HG03521 (cell line): ENCODE data around the gene MCM9.
"Not testable (repeated sequence)": the region's sequence is repeated elsewhere in the genome, so short reads cannot be mapped to it uniquely, and the experiment has no call there.

Source experiments
- ATAC-seq: cut with Tn5 transposase; IDR thresholded peaks from one replicate; pipeline ENCODE4 v1.9.1; 2021; ENCODE audit warnings: mild to moderate bottlenecking, moderate library complexity; ENCODE audit not compliant: unreplicated experiment

MCM9 gene

GRCh38 chr6:118808793-118809638 is 125.9 kb downstream of the MCM9 start:
- peak; percentile 77 for ATAC-seq

- no peak for ATAC-seq
Measured at GRCh38 chr6:118804091-118804490, 130.9 kb downstream of the MCM9 start.

DNA sequence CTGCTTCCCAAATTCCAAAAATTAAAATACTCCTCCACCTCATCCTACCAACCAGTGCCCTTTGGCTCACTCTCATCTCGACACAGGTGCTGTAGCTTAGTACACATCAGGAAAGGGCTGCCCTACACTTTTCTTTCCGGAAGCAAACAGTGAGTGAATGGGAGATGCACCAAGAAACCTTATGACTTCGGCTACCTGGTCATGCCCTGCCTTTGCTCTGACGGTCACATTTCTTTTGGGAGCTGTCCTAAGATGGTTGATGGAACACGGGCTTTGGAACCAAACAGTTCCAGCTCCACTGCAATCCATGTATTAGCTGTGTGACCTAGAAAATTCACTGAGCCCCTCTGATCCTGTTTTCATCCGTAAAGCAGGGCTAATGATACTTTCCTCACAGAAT is 133.7 kb downstream of the MCM9 start:
- ATAC-seq, result no peak

DNA sequence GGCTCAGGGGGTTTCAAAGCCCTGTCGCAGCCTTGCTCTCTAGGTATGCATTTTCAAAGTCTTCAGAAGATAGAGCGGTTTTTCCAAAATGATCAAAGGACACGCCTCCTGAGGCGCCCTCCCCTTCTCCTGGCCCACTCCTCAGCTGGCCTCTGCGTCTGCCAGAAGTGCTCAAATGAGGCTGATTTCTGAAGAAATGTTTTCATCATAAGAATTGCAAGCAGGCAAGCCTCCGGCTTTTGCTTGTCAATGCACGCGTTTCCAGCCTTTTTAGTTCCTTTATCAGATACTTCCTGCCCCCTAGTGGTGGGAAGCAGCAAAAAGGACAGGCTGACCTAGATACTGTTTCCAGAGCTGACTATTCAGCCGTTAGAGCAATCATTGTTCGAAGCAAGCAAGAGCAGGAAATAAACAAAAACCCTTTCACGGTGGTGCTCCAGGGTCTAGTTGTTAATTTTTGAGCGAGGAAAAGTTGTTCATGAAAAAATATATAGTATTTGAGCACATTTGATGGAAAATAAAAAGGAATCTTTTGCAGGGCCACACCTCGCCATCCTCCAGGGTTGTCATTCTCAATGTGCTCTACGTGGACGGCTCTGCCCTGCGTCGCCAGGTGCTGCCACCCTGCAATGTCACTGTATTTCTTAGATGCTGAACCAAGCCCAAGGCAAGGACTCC is 134.4 kb downstream of the MCM9 start:
- ATAC-seq, result peak; percentile 94

DNA sequence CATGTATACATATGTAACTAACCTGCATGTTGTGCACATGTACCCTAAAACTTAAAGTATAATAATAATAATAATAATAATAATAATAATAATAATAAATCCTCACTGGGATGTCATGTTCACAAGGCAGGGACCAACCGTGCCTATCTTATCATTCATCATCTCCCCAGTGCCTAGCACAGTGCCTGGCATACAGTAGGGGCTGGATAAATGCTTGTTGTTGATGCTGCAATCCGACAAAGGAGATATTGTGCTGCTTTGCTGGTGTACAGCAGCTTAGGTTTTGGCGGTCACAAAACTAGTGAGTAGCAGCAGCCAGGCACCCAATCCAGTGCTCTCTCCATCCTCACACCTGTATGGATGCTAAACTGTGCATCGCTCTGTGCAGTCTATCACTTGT is 135.1 kb downstream of the MCM9 start:
- ATAC-seq, result no peak

GRCh38 chr6:118796548-118796947 is 138.4 kb downstream of the MCM9 start:
- ATAC-seq, result not testable (repeated sequence)

- no peak for ATAC-seq
Measured at GRCh38 chr6:118791499-118791898, 143.5 kb downstream of the MCM9 start.

DNA sequence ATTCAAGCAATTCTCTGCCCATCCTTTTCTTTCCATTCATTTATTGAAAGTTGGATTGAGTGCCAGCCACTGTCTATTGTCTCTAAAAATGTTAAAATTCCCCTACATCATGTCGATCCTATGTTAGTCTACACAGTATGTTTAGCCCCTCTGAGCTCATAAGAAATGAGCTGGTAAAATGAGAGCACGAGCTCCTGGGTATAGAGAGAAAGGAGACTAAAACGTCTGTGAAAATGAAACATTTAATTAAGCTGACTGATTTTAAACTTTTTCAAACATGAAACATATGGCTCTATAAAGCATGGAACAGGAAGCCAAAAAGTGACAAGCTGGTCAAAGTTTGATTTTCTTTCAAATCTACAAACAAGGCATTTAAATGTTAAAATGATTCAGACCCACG is 145.0 kb downstream of the MCM9 start:
- no peak for ATAC-seq

DNA sequence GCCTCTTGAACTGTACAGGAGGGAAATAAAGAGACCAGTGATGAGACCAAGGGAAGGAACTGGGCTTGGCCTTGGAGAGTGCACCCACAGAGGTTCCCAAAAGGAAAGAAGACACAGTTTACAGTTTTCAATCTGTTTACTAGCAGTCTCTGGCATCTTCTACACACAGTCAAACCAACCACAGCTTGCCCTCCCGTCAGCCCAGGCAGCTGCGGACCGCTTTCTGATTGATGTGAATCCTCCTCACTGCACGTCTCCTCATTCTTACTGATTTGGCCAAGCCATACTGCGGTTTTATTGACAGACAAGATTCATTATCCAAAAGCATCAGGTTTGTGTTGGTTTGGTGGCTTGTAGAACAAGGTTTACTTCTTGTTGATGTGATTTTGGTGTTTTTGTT is 145.5 kb downstream of the MCM9 start:
- ATAC-seq, result no peak

GRCh38 chr6:118788702-118789101 is 146.3 kb downstream of the MCM9 start:
- ATAC-seq, result no peak

DNA sequence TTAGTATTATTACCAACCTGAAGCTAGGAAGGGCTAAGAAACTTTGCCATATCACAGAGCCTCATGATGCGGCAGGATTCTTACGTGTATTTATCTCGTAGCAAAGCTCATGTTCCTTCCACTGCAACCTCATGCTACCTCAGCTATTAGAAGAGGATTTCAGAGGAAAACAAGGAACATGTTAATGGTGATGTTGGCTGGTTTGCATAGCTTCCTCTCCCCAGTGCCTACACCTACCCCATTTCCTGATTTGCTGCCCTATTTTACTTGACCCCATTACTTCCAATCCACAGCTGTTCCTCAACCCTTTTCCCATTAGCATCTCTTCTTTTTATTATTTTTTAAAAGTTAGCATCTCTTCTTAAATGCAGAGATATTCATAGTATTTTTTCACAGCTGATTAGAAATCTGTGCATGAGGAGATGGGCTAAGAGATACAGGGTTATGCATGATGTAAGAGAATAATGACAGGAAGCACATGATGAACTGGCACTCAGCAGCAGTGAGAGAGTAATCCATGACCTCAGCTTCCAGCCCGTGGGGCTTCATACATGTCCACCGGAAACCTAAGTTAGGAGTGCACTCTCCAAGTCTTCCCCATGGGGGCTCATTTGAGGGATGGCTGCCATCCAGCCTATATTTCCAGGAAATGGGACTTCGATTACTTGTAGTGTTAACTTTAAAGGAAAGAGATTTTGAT is 147.1 kb downstream of the MCM9 start:
- ATAC-seq, result no peak

DNA sequence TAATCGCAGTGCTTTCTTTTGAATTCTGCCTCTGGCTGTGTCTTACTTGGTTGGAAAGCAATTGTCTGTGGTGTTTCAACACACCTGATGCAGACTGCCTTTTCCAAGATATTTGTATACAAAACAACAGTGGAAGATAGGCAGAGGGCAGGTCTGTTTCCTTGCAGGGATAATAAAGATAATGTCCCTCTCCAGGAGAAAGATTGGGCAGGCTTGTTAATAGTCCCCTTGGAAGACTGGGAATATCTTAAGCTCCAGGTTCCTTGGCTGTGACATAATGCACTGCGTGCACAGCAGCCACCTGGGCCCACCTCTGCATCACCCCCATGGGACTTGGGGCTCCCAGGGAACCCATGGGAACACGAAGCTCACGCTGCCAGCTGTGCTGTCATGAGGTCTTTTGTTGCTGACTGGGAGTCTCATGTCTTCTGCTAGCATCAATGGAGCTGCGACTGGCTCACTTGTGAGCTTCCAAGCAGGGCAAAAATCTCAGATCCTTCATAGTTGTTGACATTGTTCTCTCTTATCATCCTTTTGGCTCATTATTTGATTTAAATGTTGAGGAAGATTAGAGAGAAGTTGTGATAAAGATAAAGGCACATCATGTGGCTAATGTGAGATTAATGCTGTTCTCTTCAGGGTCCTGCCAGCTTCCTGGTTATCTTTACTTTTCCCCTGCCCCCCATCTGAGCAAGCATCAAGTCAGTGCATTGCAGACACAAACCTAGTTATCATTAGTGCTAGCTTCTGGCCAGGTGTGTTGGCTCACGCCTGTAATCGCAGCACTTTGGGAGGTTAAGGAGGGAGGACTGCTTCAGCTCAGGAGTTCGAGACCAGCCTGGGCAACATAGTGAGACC is 148.1 kb downstream of the MCM9 start:
- no peak for ATAC-seq

DNA sequence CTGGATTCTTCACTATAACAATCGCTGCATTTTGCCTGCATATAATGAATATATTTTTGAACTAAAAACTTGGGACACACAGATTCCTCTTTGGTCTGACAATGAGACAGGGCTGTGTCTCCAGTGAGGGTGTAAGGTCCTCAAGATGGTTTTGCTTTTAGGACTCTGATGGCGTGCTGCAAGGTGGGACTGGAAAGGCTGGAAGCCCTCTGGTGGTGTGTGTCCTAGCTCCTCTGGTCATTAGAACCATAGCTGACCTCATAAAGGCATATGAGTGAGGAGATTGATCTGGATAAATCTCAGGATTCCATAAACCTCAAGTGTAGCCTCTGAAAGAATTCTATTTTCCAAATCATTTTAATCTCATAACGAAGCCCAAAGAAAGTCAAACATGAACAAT is 149.4 kb downstream of the MCM9 start:
- ATAC-seq, result no peak

DNA sequence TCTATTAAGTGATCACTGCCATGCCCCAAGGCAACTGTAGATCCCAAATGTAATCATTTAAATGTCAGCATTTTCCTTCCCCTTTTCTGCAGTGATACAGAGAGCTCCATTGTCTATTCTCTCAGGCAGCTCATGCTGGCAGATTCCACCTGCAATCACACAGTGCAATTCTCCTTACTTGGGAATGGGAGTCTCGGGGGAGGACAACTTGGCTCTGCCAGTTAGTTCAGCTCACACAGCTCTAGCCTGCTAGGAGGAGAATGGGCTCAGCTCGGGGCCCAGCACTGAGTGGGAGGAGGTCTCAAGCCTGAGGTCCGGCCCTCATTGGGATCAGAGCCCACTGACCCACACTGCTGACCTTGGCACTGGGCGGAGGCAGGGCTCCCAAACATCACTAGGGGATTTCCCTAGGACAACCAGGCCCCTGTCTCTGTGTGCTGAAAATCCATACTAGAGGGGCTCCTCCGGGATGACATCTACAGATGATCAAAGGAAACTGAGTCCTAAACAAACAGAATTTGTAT is 150.3 kb downstream of the MCM9 start:
- no peak for ATAC-seq

- no peak for ATAC-seq
Measured at GRCh38 chr6:118783931-118784550, 150.9 kb downstream of the MCM9 start.

GRCh38 chr6:118782651-118783050 is 152.3 kb downstream of the MCM9 start:
- no peak for ATAC-seq

- no peak for ATAC-seq
Measured at GRCh38 chr6:118781897-118782296, 153.1 kb downstream of the MCM9 start.

GRCh38 chr6:118780668-118781067 is 154.3 kb downstream of the MCM9 start:
- ATAC-seq, result no peak

DNA sequence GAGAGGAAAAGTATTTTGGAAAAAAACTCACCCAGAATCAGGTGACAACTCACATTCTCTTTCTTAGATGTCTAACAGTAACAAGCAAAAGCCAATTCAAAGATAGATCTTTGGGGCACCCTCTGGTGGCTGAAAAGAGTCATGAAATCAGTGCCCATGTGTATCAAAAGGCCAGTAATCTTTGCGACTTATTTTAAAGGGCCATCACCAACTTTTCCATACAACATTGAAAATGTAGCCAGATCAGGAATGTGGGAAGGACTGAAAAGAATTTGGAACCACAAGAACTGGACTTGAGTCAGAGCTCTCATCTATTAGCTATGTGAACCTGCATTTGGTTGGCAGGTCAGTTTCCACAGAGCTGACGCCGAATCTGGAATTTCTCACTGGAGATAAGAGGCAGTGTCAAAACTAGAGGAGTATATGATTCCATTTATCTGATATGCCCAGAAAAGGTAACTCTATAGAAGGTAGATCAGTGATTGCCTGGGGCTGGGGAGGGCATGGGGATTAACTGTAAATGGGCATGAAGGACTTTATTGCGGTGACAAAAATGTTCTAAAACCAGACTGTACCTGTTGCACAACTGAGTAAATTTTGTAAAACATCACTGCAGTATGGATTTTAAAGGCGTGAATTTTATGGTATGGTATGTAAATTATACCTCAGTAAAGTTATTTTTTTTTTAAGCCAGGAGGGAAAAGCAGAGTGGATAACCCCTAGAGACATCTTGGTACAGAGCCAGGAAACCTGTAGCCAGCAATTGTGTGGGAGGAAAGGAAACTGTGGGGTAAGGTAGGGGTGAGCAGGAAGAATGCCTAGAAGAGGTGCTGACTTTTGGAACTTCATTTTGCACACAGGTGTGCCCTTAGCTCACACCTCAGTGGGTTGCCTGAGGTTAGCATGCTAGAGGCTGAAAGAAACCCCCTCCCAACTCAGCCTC is 158.1 kb downstream of the MCM9 start:
- peak; percentile 88 for ATAC-seq
